ENCODE measurements around the gene SORCS1. TPM values are rescaled to one million over a fixed set of nuclear protein-coding genes. Genes with fewer than 3 reads are reported as not detected.

The SORCS1 gene
- total RNA-seq, 1 donor: 0.27 TPM

GRCh38 chr10:106625751-106626150, 538.8 kb downstream of the SORCS1 start:
- DNase-seq (ENCODE audit: low read depth in 2 of 3, low spot score in 2 of 3): no peak

GRCh38 chr10:106619346-106619745, 545.2 kb downstream of the SORCS1 start:
- no peak for DNase-seq (ENCODE audit: low read depth in 2 of 3, low spot score in 2 of 3)

GRCh38 chr10:106618646-106619045, 545.9 kb downstream of the SORCS1 start:
- DNase-seq (ENCODE audit: low read depth in 2 of 3, low spot score in 2 of 3): no peak

GRCh38 chr10:106615081-106615480, 549.4 kb downstream of the SORCS1 start:
- DNase-seq (ENCODE audit: low read depth in 2 of 3, low spot score in 2 of 3): no peak

- DNase-seq (ENCODE audit: low read depth in 2 of 3, low spot score in 2 of 3): no peak
Observed at GRCh38 chr10:106614293-106614692, 550.2 kb downstream of the SORCS1 start.

GRCh38 chr10:106612381-106612780, 552.1 kb downstream of the SORCS1 start:
- no peak for DNase-seq (ENCODE audit: low read depth in 2 of 3, low spot score in 2 of 3)

- DNase-seq (ENCODE audit: low read depth in 2 of 3, low spot score in 2 of 3): no peak
Observed at GRCh38 chr10:106609470-106610266, 554.8 kb downstream of the SORCS1 start.

GRCh38 chr10:106608066-106608465, 556.4 kb downstream of the SORCS1 start:
- DNase-seq (ENCODE audit: low read depth in 2 of 3, low spot score in 2 of 3): no peak

- DNase-seq (ENCODE audit: low read depth in 2 of 3, low spot score in 2 of 3): no peak
Observed at GRCh38 chr10:106595281-106595680, 569.2 kb downstream of the SORCS1 start.

- no peak for DNase-seq (ENCODE audit: low read depth in 2 of 3, low spot score in 2 of 3)
Observed at GRCh38 chr10:106593876-106594275, 570.6 kb downstream of the SORCS1 start.

GRCh38 chr10:106592396-106592795, 572.1 kb downstream of the SORCS1 start:
- no peak for DNase-seq (ENCODE audit: low read depth in 2 of 3, low spot score in 2 of 3)

- DNase-seq (ENCODE audit: low read depth in 2 of 3, low spot score in 2 of 3): no peak
Observed at GRCh38 chr10:106582291-106582690, 582.2 kb downstream of the SORCS1 start.

- no peak for DNase-seq (ENCODE audit: low read depth in 2 of 3, low spot score in 2 of 3)
Observed at GRCh38 chr10:106577756-106578155, 586.8 kb downstream of the SORCS1 start.

- no peak for DNase-seq (ENCODE audit: low read depth in 2 of 3, low spot score in 2 of 3)
Observed at GRCh38 chr10:106577266-106577665, 587.2 kb downstream of the SORCS1 start.

GRCh38 chr10:106576534-106576933, 588.0 kb downstream of the SORCS1 start:
- DNase-seq (ENCODE audit: low read depth in 2 of 3, low spot score in 2 of 3): no peak

- DNase-seq (ENCODE audit: low read depth in 2 of 3, low spot score in 2 of 3): no peak
Observed at GRCh38 chr10:106573106-106573505, 591.4 kb downstream of the SORCS1 start.

GRCh38 chr10:106571192-106571946, 593.1 kb downstream of the SORCS1 start:
- DNase-seq (ENCODE audit: low read depth in 2 of 3, low spot score in 2 of 3): no peak

GRCh38 chr10:106570268-106570667, 594.2 kb downstream of the SORCS1 start:
- DNase-seq (ENCODE audit: low read depth in 2 of 3, low spot score in 2 of 3): no peak

- no peak for DNase-seq (ENCODE audit: low read depth in 2 of 3, low spot score in 2 of 3)
Observed at GRCh38 chr10:106567629-106568028, 596.9 kb downstream of the SORCS1 start.

GRCh38 chr10:106566873-106567272, 597.6 kb downstream of the SORCS1 start:
- DNase-seq (ENCODE audit: low read depth in 2 of 3, low spot score in 2 of 3): no peak

- no peak for DNase-seq (ENCODE audit: low read depth in 2 of 3, low spot score in 2 of 3)
Observed at GRCh38 chr10:106565546-106565945, 599.0 kb downstream of the SORCS1 start.

- no peak for DNase-seq (ENCODE audit: low read depth in 2 of 3, low spot score in 2 of 3)
Observed at GRCh38 chr10:106563384-106563783, 601.1 kb downstream of the SORCS1 start.
